ENCODE measurements around the gene LMNB1.
"Not testable (repeated sequence)": the region's sequence is repeated elsewhere in the genome, so short reads cannot be mapped to it uniquely, and the experiment has no call there.

LMNB1 gene

DNA sequence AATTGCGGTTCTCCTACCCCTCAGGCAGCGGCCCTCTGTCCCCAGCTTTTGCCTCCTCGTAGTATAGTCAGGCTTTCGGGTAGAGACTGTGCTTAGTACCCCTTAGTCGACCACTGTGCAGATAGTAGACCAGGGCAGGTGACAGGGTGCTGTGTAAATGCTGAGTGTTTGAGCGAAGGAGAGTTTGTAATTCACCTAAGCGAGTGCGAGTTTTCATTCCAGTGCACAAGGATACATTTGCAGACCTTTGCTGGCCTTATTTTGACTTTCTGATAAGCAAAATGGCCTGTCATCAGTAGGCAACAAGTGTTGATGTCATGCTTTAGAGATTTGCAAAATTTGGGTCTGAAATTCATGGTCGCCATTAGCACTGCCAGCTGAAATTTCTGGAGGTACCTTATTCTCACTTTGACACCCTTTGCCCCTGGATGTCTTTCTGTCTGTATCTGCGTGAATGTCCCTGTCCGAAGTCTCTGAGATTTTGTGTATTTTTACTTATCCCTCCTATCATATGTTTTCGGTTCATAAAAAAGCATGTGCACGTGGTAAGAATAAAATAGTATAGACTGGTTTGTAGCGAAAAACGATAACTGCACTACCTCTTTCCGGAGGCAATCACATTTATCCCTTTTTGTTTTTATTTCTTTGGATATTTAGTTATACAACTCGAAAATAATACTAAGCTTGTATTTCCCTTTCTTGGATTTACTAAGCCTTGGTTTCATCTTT lies 1.9 kb downstream of the LMNB1 start:
- DNase-seq (ENCODE audit: low read depth in 2 of 2) = no peak

- no peak for DNase-seq (ENCODE audit: low read depth in 2 of 2)
These were observed 3.4 kb downstream of the LMNB1 start for GRCh38 chr5:126780165-126780827.

- DNase-seq (ENCODE audit: low read depth in 2 of 2) = not testable (repeated sequence)
These were observed 11.5 kb downstream of the LMNB1 start for GRCh38 chr5:126788409-126788808.

DNA sequence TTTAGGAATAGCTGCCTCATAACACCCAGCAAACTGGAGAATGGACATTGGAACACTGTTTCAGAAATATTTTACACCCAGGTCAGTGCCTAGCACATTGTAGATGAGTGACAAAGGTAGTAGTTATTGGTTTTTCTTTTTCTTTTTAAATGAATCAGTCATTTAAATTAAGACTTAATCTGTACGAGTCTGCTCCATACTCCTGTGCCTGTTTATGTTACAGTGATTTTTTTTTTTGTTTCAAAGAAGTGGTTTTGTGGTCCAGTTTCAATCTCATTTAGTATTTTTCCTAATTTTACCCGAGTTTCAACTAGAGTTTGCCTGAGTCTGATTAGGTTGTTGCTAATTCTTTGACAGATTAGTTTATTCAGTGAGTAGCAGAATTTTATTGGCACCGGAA lies 16.2 kb downstream of the LMNB1 start:
- no peak for DNase-seq (ENCODE audit: low read depth in 2 of 2)

DNA sequence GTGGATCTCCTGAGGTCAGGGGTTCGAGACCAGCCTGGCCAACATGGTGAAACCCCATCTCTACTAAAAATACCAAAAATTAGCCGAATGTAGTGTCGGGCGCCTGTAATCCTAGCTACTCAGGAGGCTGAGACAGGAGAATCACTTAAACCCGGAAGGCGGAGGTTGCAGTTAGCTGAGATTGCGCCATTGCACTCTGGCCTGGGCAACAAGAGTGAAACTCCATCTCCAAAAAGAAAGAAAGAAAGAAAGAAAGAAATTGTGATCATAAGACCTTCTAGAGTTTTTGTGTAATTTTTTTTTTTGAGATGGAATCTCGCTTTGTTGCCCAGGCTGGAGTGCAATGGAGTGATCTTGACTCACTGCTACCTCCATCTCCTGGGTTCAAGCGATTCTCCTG lies 16.7 kb downstream of the LMNB1 start:
- not testable (repeated sequence) for DNase-seq (ENCODE audit: low read depth in 2 of 2)

- DNase-seq (ENCODE audit: low read depth in 2 of 2) = no peak
These were observed 17.4 kb downstream of the LMNB1 start for GRCh38 chr5:126794157-126794828.

DNA sequence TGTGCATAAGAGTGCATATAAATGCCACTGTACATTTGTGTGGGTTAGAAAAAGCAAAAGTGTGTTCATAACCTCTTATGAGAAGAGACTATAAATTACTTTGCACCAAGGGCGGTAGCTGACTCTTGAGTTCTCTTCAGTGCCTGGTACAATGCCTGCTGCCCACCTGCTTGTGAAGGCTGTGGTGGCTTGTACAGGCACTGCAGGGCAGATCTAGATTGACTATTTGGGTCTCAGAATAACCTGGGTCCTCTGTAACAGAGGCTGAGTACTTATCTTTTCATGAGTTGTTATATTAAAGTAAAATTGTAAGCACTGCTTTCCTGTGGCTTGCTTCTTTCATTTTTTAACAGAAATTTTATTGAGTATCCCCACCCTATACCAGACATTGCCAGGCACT lies 22.8 kb downstream of the LMNB1 start:
- DNase-seq (ENCODE audit: low read depth in 2 of 2) = no peak

- no peak for DNase-seq (ENCODE audit: low read depth in 2 of 2)
These were observed 24.4 kb downstream of the LMNB1 start for GRCh38 chr5:126801174-126801991.

DNA sequence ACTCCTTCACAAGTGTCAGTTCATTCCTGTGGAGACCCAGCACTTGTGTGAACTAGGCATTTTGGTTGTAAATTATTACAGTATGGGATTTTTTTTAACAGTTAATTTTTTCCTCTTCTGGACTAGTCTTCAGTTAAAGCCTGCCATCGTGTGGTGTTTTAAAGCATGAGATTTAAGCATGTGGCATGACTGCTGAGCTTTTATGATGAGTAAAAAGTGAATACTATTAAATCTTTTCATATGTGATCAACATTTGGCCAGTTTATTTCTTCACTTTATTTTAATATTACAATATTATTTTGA lies 25.0 kb downstream of the LMNB1 start:
- DNase-seq (ENCODE audit: low read depth in 2 of 2) = no peak

GRCh38 chr5:126805063-126805462 lies 28.1 kb downstream of the LMNB1 start:
- DNase-seq (ENCODE audit: low read depth in 2 of 2) = no peak

DNA sequence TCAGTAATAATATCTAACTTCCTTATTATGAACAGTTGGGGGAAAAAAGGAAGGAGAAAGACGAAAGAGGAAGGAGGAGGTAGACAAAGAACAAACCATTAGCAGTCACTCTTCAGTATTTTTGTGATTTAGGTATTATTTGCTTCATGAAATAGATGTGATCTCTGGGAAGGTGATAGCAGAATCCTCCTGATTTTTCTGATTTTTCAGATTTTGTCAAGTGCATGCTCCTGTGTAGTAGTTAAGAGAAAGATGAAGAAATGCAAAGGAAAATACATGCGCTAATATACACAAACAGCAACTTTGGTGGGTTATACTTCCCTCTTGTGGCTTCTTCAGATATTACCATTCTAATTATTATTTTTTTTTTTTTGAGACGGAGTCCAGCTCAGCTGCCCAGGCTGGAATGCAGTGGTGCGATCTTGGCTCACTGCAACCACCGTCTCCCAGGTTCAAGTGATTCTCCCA lies 31.6 kb downstream of the LMNB1 start:
- no peak for DNase-seq (ENCODE audit: low read depth in 2 of 2)

GRCh38 chr5:126809916-126810315 lies 33.0 kb downstream of the LMNB1 start:
- no peak for DNase-seq (ENCODE audit: low read depth in 2 of 2)

DNA sequence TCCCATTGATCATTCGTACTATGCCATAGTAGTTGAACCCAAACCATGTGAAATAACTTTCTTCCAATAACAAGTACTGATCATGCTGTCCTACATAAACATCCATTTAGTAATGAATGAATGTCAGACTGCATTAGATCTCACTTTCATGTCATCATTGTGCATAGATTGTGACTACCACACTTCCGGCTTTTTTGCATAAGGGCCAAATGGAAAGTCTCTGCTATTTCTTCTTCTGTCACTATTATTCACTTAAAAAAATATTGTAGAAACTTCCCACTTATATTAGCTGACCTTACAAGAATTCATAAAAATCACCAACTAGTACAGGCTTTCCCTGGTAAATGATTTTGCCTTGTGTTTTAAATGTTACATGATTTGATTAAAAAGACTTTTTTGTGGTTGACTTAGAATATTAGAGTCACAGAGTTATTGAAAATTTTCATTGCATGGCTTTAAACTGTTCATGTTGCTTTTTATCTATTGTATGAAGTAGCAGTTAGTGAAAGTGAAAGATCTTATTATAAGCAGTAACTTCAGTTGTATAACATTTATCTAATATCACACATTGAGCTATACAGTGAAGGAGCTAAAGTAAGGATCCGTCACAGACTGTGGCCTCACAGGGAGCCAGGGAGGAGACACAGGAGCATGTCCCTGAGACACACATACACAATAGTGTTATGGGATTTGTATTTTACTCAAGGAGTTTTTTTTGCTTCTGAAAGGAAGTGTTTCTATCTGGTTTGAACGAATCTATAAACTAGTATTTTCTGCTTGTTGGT lies 33.9 kb downstream of the LMNB1 start:
- no peak for DNase-seq (ENCODE audit: low read depth in 2 of 2)

- no peak for DNase-seq (ENCODE audit: low read depth in 2 of 2)
These were observed 34.7 kb downstream of the LMNB1 start for GRCh38 chr5:126811515-126812198.

DNA sequence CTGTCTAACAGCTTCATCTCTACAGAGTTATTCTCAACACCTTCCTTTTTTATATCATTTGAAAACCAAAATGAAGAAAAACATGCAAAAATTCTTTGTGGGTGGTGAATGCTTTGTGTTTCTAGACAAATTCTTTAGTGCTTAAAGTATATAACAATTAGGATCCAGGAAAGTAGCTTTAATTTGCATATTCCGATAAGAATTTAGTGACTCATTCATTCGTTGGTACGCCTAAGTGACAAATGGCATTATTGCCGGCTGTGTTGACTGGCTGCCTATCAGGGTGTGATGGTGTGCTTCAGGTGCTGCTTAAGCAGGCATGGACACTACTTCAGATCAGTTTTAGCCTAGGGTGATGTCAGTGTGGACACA lies 35.2 kb downstream of the LMNB1 start:
- no peak for DNase-seq (ENCODE audit: low read depth in 2 of 2)

DNA sequence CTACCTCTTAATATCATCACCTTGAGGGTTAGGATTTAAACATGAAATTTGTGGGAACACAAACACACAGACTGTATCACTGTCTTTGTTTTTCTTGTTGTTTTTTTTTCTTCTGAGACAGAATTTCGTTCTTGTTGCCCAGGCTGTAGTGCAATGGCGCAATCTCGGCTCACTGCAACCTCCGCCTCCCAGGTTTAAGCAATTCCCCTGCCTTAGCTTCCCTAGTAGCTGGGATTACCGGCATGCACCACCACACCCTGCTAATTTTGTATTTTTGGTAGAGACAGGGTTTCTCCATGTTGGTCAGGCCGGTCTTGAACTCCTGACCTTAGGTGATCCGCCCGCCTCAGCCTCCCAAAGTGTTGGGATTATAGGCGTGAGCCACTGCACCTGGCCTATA lies 36.9 kb downstream of the LMNB1 start:
- DNase-seq (ENCODE audit: low read depth in 2 of 2) = not testable (repeated sequence)

GRCh38 chr5:126814721-126815404 lies 37.9 kb downstream of the LMNB1 start:
- DNase-seq (ENCODE audit: low read depth in 2 of 2) = no peak

DNA sequence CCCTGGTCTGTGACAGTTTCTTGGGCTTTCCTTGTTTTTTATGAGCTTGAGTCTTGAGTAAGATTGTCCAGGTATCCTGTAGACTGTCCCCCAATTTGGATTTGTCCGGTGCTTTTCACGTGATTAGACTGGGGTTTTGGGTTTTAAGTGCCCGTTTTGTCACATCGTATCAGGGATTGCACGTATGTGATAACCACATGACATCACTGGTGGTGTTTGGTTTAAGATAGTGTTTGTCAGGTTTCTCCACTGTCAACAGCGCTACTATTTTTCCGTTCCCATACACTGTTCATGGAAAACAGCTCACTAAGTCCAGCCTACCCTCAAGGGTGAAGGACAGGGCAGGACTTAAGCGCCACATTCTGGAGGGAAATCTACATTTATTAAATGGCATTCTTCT lies 39.7 kb downstream of the LMNB1 start:
- DNase-seq (ENCODE audit: low read depth in 2 of 2) = no peak

- no peak for DNase-seq (ENCODE audit: low read depth in 2 of 2)
These were observed 41.8 kb downstream of the LMNB1 start for GRCh38 chr5:126818736-126819135.

DNA sequence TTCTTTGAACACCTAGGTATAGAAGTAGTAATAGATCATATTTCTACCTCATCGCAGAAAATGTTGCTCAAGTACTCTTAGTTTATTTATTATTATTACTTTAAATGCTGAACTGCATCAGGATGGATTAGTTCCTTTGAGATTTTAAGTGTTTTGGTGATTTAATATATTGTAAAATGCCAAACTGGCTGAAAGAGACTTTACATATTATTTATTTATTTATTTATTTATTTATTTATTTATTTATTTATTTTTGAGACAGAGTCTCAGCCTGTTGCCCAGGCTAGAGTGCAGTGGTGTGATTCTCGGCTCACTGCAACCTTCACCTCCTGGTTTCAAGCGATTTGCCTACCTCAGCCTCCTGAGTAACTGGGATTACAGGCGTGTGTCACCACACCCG lies 42.3 kb downstream of the LMNB1 start:
- DNase-seq (ENCODE audit: low read depth in 2 of 2) = no peak

Measured in stimulated activated CD8-positive, alpha-beta memory T cell treated with anti-CD3 and anti-CD28 coated beads, Interleukin-2, amount 100 ng/mL, for 48 hours (primary cell).